HepG2 (cell line): ENCODE results near the gene WDHD1. TPM values are rescaled to one million over a fixed set of nuclear protein-coding genes. Genes with fewer than 3 reads are reported as not detected.

Experiments used
- ATAC-seq: fragments of 200-7000 bp; cut with Tn5 transposase; 3 replicates; pipeline ENCODE4 v1.9.1; 2020; ENCODE audit warnings: mild to moderate bottlenecking, moderate library complexity
- BruUV-seq: library from RNA; stranded (reverse); fragments of 400-500 nt; replicated peaks from 2 replicates; lab custom pipeline; 2021; lab: Mats Ljungman, UMichigan
- CTCF ChIA-PET: fragments of 300-600 bp; formaldehyde crosslinking; extraction: SDS; loops from one replicate; lab custom pipeline; 2021; ENCODE audit warnings: low total read pairs, inconsistent platforms, low intra/inter-chr PET ratio; lab: Yijun Ruan, JAX
- POLR2A ChIA-PET: fragments of 350-600 bp; sonication (Branson Sonifier 250); formaldehyde crosslinking; loops from one replicate; lab custom pipeline; 2020; ENCODE audit warnings: antibody characterized with exemption, inconsistent platforms; lab: Yijun Ruan, JAX
- DNase-seq: peaks from one replicate; pipeline ENCODE4 v3.0.0-alpha.2; 2015; ENCODE audit warnings: low spot score
- FAIRE-seq: peaks from 3 replicates; lab custom pipeline; 2011; peaks lifted over from hg19 to GRCh38; lab: Jason Lieb, UNC
- H2AFZ ChIP-seq: one replicate; pipeline ENCODE4 v1.6.1; 2011; ENCODE audit warnings: low read length, inconsistent platforms
- H3K27ac ChIP-seq: fragments of 300-600 bp; 3 replicates; pipeline ENCODE4 v1.8.0; 2011; ENCODE audit warnings: mixed run types, mild to moderate bottlenecking, mixed read lengths, low read length, inconsistent platforms; ENCODE audit not compliant: insufficient read depth; ENCODE audit errors: extremely low read length
- H3K27me3 ChIP-seq, 2 experiments: fragments of 200-600 bp in 1 of 2; 2 replicates in 1 of 2; 3 replicates in 1 of 2; pipeline versions ENCODE4 v1.6.0 to v1.8.0; 2011; ENCODE audit warnings: low read length in 2 of 2, mild to moderate bottlenecking in 2 of 2, moderate library complexity in 2 of 2, inconsistent platforms in 1 of 2; ENCODE audit not compliant: insufficient read depth in 2 of 2, control insufficient read depth in 1 of 2
- H3K36me3 ChIP-seq, 2 experiments: fragments of 200-600 bp in 1 of 2; replicated peaks in 1 of 2; 2 replicates in 1 of 2; 3 replicates in 1 of 2; pipeline versions ENCODE4 v1.5.1 to v1.8.0; 2011; ENCODE audit warnings: low read length in 2 of 2, inconsistent platforms in 1 of 2; ENCODE audit not compliant: insufficient read depth in 2 of 2, control insufficient read depth in 1 of 2
- H3K4me1 ChIP-seq: 2 replicates; pipeline ENCODE4 v1.5.1; 2012; ENCODE audit warnings: low read length, inconsistent platforms; ENCODE audit not compliant: insufficient read depth
- H3K4me2 ChIP-seq: 2 replicates; pipeline ENCODE4 v1.6.0; 2011; ENCODE audit warnings: low read depth, low read length, inconsistent platforms
- H3K4me3 ChIP-seq, 3 experiments: fragments of 200-600 bp in 1 of 3; sonication (generic), shearing (Covaris generic) in 1 of 3; replicated peaks in 1 of 3; 2 replicates each; pipeline ENCODE4 v1.5.1; 2011 to 2016; ENCODE audit warnings: low read length in 3 of 3, inconsistent platforms in 2 of 3, low read depth in 2 of 3, mild to moderate bottlenecking in 2 of 3, control low read depth in 1 of 3, mixed read lengths in 1 of 3; ENCODE audit not compliant: insufficient read depth in 1 of 3
- H3K79me2 ChIP-seq: one replicate; pipeline ENCODE4 v1.6.1; 2011; ENCODE audit warnings: low read length, inconsistent platforms; ENCODE audit not compliant: insufficient read depth
- H3K9ac ChIP-seq: 2 replicates; pipeline ENCODE4 v1.6.0; 2011; ENCODE audit warnings: mild to moderate bottlenecking, low read depth, low read length, inconsistent platforms; ENCODE audit not compliant: insufficient read depth
- H3K9me3 ChIP-seq: 2 replicates; pipeline ENCODE4 v1.5.1; 2012; ENCODE audit warnings: mild to moderate bottlenecking, low read length
- H4K20me1 ChIP-seq: 2 replicates; pipeline ENCODE4 v1.6.0; 2011; ENCODE audit warnings: inconsistent platforms, mild to moderate bottlenecking, low read length, moderate library complexity; ENCODE audit not compliant: insufficient read depth
- CAMTA2 ChIP-seq: sonication (generic); formaldehyde crosslinking; IDR thresholded peaks from 2 replicates; pipeline ENCODE4 v1.4.0; 2020; ENCODE audit warnings: mild to moderate bottlenecking, missing genetic modification reagents, borderline replicate concordance
- ETV5 ChIP-seq: IDR thresholded peaks from 2 replicates; pipeline ENCODE4 v1.6.1; 2018; ENCODE audit warnings: missing biosample characterization, missing genetic modification reagents, inconsistent platforms, borderline replicate concordance
- ETV6 ChIP-seq: sonication (generic); formaldehyde crosslinking; conservative IDR thresholded peaks from 2 replicates; pipeline ENCODE4 v1.4.0; 2020; ENCODE audit warnings: missing genetic modification reagents
- HDAC1 ChIP-seq: sonication (generic); formaldehyde crosslinking; IDR thresholded peaks from 2 replicates; pipeline ENCODE4 v1.5.1; 2020; ENCODE audit warnings: mild to moderate bottlenecking, missing genetic modification reagents
- KAT2B ChIP-seq: fragments of 150-350 bp; IDR thresholded peaks from 2 replicates; pipeline ENCODE4 v1.6.1; 2014; ENCODE audit warnings: low read depth, low read length, borderline replicate concordance
- KDM5B ChIP-seq: sonication (generic); formaldehyde crosslinking; IDR thresholded peaks from 2 replicates; pipeline ENCODE4 v1.4.0; 2020; ENCODE audit warnings: missing genetic modification reagents, mild to moderate bottlenecking, borderline replicate concordance
- MTF2 ChIP-seq: sonication (generic); formaldehyde crosslinking; IDR thresholded peaks from 2 replicates; pipeline ENCODE4 v1.5.0; 2020; ENCODE audit warnings: missing genetic modification reagents, borderline replicate concordance
- MYC ChIP-seq: sonication (generic); formaldehyde crosslinking; IDR thresholded peaks from 2 replicates; pipeline ENCODE4 v1.9.0; 2021; ENCODE audit warnings: missing genetic modification reagents, borderline replicate concordance
- NFIC ChIP-seq: IDR thresholded peaks from 2 replicates; pipeline ENCODE4 v1.6.1; 2012; ENCODE audit warnings: mild to moderate bottlenecking, low read length, inconsistent platforms
- NR2F2 ChIP-seq: IDR thresholded peaks from 2 replicates; pipeline ENCODE4 v1.6.1; 2012; ENCODE audit warnings: low read depth, inconsistent platforms, borderline replicate concordance
- PCBP2 ChIP-seq: fragments of 200-400 bp; formaldehyde crosslinking; optimal IDR thresholded peaks from 2 replicates; pipeline ENCODE3; 2018; ENCODE audit warnings: low read length, low read depth; ENCODE audit not compliant: poor library complexity, severe bottlenecking
- POGK ChIP-seq: sonication (generic); formaldehyde crosslinking; conservative IDR thresholded peaks from 2 replicates; pipeline ENCODE4 v1.8.0; 2022; ENCODE audit warnings: mild to moderate bottlenecking, moderate library complexity, missing genetic modification reagents
- TP53 ChIP-seq: sonication (generic); formaldehyde crosslinking; conservative IDR thresholded peaks from 2 replicates; pipeline ENCODE4 v1.4.0; 2020; ENCODE audit warnings: missing genetic modification reagents
- ZFP36 ChIP-seq: fragments of 150-350 bp; IDR thresholded peaks from 2 replicates; pipeline ENCODE4 v1.6.1; 2018; ENCODE audit warnings: borderline replicate concordance, low read length, low read depth; ENCODE audit not compliant: partially characterized antibody
- ZNF160 ChIP-seq: sonication (generic); formaldehyde crosslinking; IDR thresholded peaks from 2 replicates; pipeline ENCODE4 v1.8.0; 2022; ENCODE audit warnings: mild to moderate bottlenecking, inconsistent platforms, missing genetic modification reagents
- ZNF713 ChIP-seq: sonication (generic); formaldehyde crosslinking; IDR thresholded peaks from 2 replicates; pipeline ENCODE4 v1.4.0; 2020; ENCODE audit warnings: mild to moderate bottlenecking, missing genetic modification reagents
- WGBS: methylation state at CpG from one replicate; pipeline ENCODE4 v1.1.6; 2017; ENCODE audit warnings: low lambda C conversion rate; 5-methylcytosine and 5-hydroxymethylcytosine counted together
- in situ Hi-C: cut with HindIII; loops from 2 replicates; pipeline ENCODE4 v1.10.0; 2017; ENCODE audit warnings: low pct_unique_long_range_greater_than_20kb; ENCODE audit not compliant: extremely low pct_ligation_motif_present
- intact Hi-C: fragments of 100-400 bp; cut with micrococcal nuclease; formaldehyde crosslinking; loops from one replicate; pipeline ENCODE4 v1.10.0; 2022; ENCODE audit not compliant: unreplicated experiment
- polyA plus RNA-seq, 8 experiments: library from polyadenylated mRNA; depleted of rRNA in 3 of 8; stranded (reverse) in 7 of 8; unstranded in 1 of 8; fragments of >200 nt; fragmentation: Illumina TruSeq in 4 of 8; extraction: Trizol in 4 of 8; gene quantifications; 2 replicates each; pipeline versions ENCODE4 v1.2.1 to v1.2.3, GENCODE V29; 2011 to 2016; ENCODE audit warnings: low read depth in 4 of 8, missing spikeins in 1 of 8, mixed read lengths in 1 of 8; ENCODE audit not compliant: insufficient read depth in 1 of 8
- total RNA-seq, 5 experiments: library from RNA; depleted of rRNA; stranded (reverse); fragments of >200 nt; fragmentation: Illumina TruSeq; extraction: Trizol; gene quantifications; 2 replicates each; pipeline ENCODE4 v1.2.3, GENCODE V29; 2016; ENCODE audit warnings: low read depth in 1 of 5
- TF ChIP-seq, protein P1 (sequence below): sonication (generic); formaldehyde crosslinking; IDR thresholded peaks from 2 replicates; pipeline ENCODE4; 2020; ENCODE audit warnings: missing genetic modification reagents, mild to moderate bottlenecking, borderline replicate concordance
- TF ChIP-seq, protein P2 (sequence below): IDR thresholded peaks from 2 replicates; pipeline ENCODE4 v1.6.1; 2016; ENCODE audit warnings: mild to moderate bottlenecking, missing biosample characterization, missing genetic modification reagents
- TF ChIP-seq, protein P3 (sequence below): IDR thresholded peaks from 2 replicates; pipeline ENCODE4 v1.6.1; 2016; ENCODE audit warnings: low read depth, control low read depth

Gene WDHD1
- total and polyA plus RNA-seq, 2 of the 13 experiments (the other 11 are each of a cell fraction or from before 2014, with no cell fraction given) = 5.5 to 27.5 TPM

- peak overlapping the region; percentile 91 for H3K4me2 ChIP-seq
- peak overlapping the region; percentile 84 for H3K9ac ChIP-seq
- CTCF ChIA-PET = no interaction called here
- peaks cover 33% of the 10 kb centered on the region for H3K4me1 ChIP-seq
- POLR2A ChIA-PET = interaction anchor here (1.1 to 1.9 kb wide), 3 partner anchors 16 to 64 kb away, joined by 3 to 8 read pairs (median 5); no protein-coding TSS in a partner anchor
- H3K4me3 ChIP-seq = peak overlapping the region; percentile 82 to 98 (median 93)
- H3K79me2 ChIP-seq = peaks cover 25% of the 10 kb centered on the region
- WGBS = no CpG with 5 or more reads among the region's 37 CpGs
- peak; percentile 82 for ATAC-seq
- intact Hi-C loops (loop anchor here (5.0 to 10.0 kb wide), 4 partner anchors 40 to 337 kb away; partner anchors contain the start of gene SAMD4A), in situ Hi-C loops (no loop called here)
- no peak overlapping the region for H2AFZ ChIP-seq
- H3K36me3 ChIP-seq = no peaks in the 10 kb centered on the region; a peak in 1 of 5 replicates
- no TSS peak for BruUV-seq
- H3K9me3 ChIP-seq = no peaks in the 10 kb centered on the region
- no peak for FAIRE-seq
- no peaks in the 10 kb centered on the region; a peak in 1 of 5 replicates for H3K27me3 ChIP-seq
- DNase-seq = peak; percentile 62
- H4K20me1 ChIP-seq = peaks cover 2% of the 10 kb centered on the region; the same call in 1 of the 2 replicates
- H3K27ac ChIP-seq = peak overlapping the region; percentile 92
- no peak for TF ChIP-seq KAT2B
- TF ChIP-seq, protein P1, sequence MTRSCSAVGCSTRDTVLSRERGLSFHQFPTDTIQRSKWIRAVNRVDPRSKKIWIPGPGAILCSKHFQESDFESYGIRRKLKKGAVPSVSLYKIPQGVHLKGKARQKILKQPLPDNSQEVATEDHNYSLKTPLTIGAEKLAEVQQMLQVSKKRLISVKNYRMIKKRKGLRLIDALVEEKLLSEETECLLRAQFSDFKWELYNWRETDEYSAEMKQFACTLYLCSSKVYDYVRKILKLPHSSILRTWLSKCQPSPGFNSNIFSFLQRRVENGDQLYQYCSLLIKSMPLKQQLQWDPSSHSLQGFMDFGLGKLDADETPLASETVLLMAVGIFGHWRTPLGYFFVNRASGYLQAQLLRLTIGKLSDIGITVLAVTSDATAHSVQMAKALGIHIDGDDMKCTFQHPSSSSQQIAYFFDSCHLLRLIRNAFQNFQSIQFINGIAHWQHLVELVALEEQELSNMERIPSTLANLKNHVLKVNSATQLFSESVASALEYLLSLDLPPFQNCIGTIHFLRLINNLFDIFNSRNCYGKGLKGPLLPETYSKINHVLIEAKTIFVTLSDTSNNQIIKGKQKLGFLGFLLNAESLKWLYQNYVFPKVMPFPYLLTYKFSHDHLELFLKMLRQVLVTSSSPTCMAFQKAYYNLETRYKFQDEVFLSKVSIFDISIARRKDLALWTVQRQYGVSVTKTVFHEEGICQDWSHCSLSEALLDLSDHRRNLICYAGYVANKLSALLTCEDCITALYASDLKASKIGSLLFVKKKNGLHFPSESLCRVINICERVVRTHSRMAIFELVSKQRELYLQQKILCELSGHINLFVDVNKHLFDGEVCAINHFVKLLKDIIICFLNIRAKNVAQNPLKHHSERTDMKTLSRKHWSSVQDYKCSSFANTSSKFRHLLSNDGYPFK (CRISPR knock-in tag) = no peak
- TF ChIP-seq CAMTA2 (CRISPR knock-in tag) = peak; percentile 45; the same call in 1 of the 2 replicates
- peak; percentile 99 for TF ChIP-seq ETV6 (CRISPR knock-in tag)
- no peak for TF ChIP-seq ZNF713
- TF ChIP-seq, protein P2, sequence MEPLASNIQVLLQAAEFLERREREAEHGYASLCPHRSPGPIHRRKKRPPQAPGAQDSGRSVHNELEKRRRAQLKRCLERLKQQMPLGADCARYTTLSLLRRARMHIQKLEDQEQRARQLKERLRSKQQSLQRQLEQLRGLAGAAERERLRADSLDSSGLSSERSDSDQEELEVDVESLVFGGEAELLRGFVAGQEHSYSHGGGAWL (CRISPR knock-in tag) = no peak
- TF ChIP-seq HDAC1 (CRISPR knock-in tag) = peak; percentile 69; the same call in 1 of the 2 replicates
- TF ChIP-seq KDM5B (CRISPR knock-in tag) = peak; percentile 72; the same call in 1 of the 2 replicates
- no peak for TF ChIP-seq ZNF160
- no peak for TF ChIP-seq TP53 (CRISPR knock-in tag)
- peak; percentile 92 for TF ChIP-seq ETV5 (CRISPR knock-in tag)
- no peak for TF ChIP-seq POGK (CRISPR knock-in tag)
- TF ChIP-seq NR2F2 = no peak
- no peak for TF ChIP-seq ZFP36
- peak; percentile 65; the same call in 1 of the 2 replicates for TF ChIP-seq MYC (CRISPR knock-in tag)
- peak; percentile 61; the same call in 1 of the 2 replicates for TF ChIP-seq MTF2
- TF ChIP-seq, protein P3, sequence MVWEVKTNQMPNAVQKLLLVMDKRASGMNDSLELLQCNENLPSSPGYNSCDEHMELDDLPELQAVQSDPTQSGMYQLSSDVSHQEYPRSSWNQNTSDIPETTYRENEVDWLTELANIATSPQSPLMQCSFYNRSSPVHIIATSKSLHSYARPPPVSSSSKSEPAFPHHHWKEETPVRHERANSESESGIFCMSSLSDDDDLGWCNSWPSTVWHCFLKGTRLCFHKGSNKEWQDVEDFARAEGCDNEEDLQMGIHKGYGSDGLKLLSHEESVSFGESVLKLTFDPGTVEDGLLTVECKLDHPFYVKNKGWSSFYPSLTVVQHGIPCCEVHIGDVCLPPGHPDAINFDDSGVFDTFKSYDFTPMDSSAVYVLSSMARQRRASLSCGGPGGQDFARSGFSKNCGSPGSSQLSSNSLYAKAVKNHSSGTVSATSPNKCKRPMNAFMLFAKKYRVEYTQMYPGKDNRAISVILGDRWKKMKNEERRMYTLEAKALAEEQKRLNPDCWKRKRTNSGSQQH = 0 out of 2 replicates have a peak, but pooled peaks have one; percentile 44
- TF ChIP-seq PCBP2 = no peak
- TF ChIP-seq NFIC = no peak
These were observed 124.8 kb downstream of the WDHD1 start for GRCh38 chr14:54902143-54902520.
